K562 (cell line): Measurements from ENCODE around the gene KCNJ15. TPM values are rescaled to one million over a fixed set of nuclear protein-coding genes. Genes with fewer than 3 reads are reported as not detected.

Experiments used
- CBFA2T3 ChIP-seq: fragments of 450-650 bp; IDR thresholded peaks from 2 replicates; pipeline ENCODE4 v1.6.1; 2017
- CBX1 ChIP-seq: sonication (generic); IDR thresholded peaks from 2 replicates; pipeline ENCODE4 v1.6.1; 2016; ENCODE audit warnings: antibody characterized with exemption, low read depth, mild to moderate bottlenecking
- CBX3 ChIP-seq, 2 experiments: IDR thresholded peaks; 1 replicate in 1 of 2; 2 replicates in 1 of 2; pipeline ENCODE4 v1.6.1; 2012; ENCODE audit warnings: inconsistent platforms in 2 of 2, low read length in 2 of 2, borderline replicate concordance in 1 of 2, control low read depth in 1 of 2
- CBX5 ChIP-seq: IDR thresholded peaks from 2 replicates; pipeline ENCODE4 v1.6.1; 2014; ENCODE audit warnings: low read depth, borderline replicate concordance
- CEBPG ChIP-seq, 3 experiments: fragments of 200-800 bp in 1 of 3; sonication (Bioruptor generic) in 1 of 3; sonication (generic) in 1 of 3; formaldehyde crosslinking in 1 of 3; IDR thresholded peaks in 2 of 3; conservative IDR thresholded peaks in 1 of 3; 2 replicates each; pipeline versions ENCODE4 v1.6.1 to v1.8.0; 2016 to 2022; ENCODE audit warnings: missing compliant biosample characterization in 2 of 3, missing genetic modification characterization in 2 of 3, mild to moderate bottlenecking in 1 of 3, missing genetic modification reagents in 1 of 3
- EHMT2 ChIP-seq: fragments of 450-650 bp; IDR thresholded peaks from 2 replicates; pipeline ENCODE4 v1.6.1; 2018; ENCODE audit warnings: antibody characterized with exemption
- ELF1 ChIP-seq: fragments of 200-800 bp; sonication (Bioruptor generic); IDR thresholded peaks from 2 replicates; pipeline ENCODE4 v1.6.1; 2016; ENCODE audit warnings: missing genetic modification characterization, missing compliant biosample characterization
- HLTF ChIP-seq: fragments of 450-650 bp; IDR thresholded peaks from 2 replicates; pipeline ENCODE4 v1.6.1; 2016
- JUNB ChIP-seq: fragments of 450-650 bp; formaldehyde crosslinking; conservative IDR thresholded peaks from 2 replicates; pipeline ENCODE4 v1.4.0; 2020; ENCODE audit warnings: mild to moderate bottlenecking
- NFIC ChIP-seq: fragments of 450-650 bp; IDR thresholded peaks from 2 replicates; pipeline ENCODE4 v1.6.1; 2017; ENCODE audit warnings: mild to moderate bottlenecking, inconsistent platforms
- RCOR1 ChIP-seq, 2 experiments: IDR thresholded peaks; 2 replicates each; pipeline ENCODE4 v1.6.1; 2012; ENCODE audit warnings: low read depth in 2 of 2, low read length in 2 of 2, borderline replicate concordance in 1 of 2, improper control_type of control experiment in 1 of 2
- TCF15 ChIP-seq: fragments of 250-450 bp; sonication (Bioruptor Pico); IDR thresholded peaks from 2 replicates; pipeline ENCODE4 v1.8.0; 2022; ENCODE audit warnings: moderate library complexity, mild to moderate bottlenecking, inconsistent platforms
- TCF3 ChIP-seq: sonication (generic); formaldehyde crosslinking; IDR thresholded peaks from 2 replicates; pipeline ENCODE4 v1.4.0; 2020; ENCODE audit warnings: mild to moderate bottlenecking, missing genetic modification reagents
- TRIM24 ChIP-seq, 2 experiments: fragments of 450-650 bp; IDR thresholded peaks; 2 replicates each; pipeline ENCODE4 v1.6.1; 2016
- ZBTB7A ChIP-seq: IDR thresholded peaks from 2 replicates; pipeline ENCODE4 v1.6.1; 2011; ENCODE audit warnings: low read depth, mild to moderate bottlenecking, low read length, moderate library complexity, borderline replicate concordance; ENCODE audit not compliant: control insufficient read depth
- ZEB2 ChIP-seq: fragments of 450-650 bp; IDR thresholded peaks from 2 replicates; pipeline ENCODE4 v1.6.1; 2016
- ZNF445 ChIP-seq: fragments of 250-450 bp; sonication (Bioruptor Pico); IDR thresholded peaks from 2 replicates; pipeline ENCODE4 v1.4.0; 2020; ENCODE audit warnings: low read depth, mild to moderate bottlenecking, moderate library complexity
- ZNF830 ChIP-seq: fragments of 250-450 bp; sonication (Bioruptor Pico); IDR thresholded peaks from 2 replicates; pipeline ENCODE4 v1.5.0; 2021; ENCODE audit warnings: mild to moderate bottlenecking
- polyA plus RNA-seq, 8 experiments: library from polyadenylated mRNA; depleted of rRNA in 4 of 8; stranded (reverse) in 5 of 8; unstranded in 3 of 8; fragments of >200 nt; fragmentation: Nextera tagmentation in 2 of 8; fragmentation: Illumina TruSeq in 1 of 8; extraction: Ambion mirVana in 2 of 8; extraction: Trizol in 1 of 8; gene quantifications; 2 replicates each; pipeline versions ENCODE4 v1.2.1 to v1.2.3, GENCODE V29; 2011 to 2014; ENCODE audit warnings: inconsistent platforms in 1 of 8, missing spikeins in 1 of 8
- total RNA-seq, 7 experiments: library from RNA; depleted of rRNA in 6 of 7; stranded (reverse); fragments of >200 nt in 6 of 7; fragmentation: Illumina TruSeq in 2 of 7; extraction: Trizol in 2 of 7; gene quantifications; 2 replicates each; pipeline versions ENCODE4 v1.2.1 to v1.2.3, GENCODE V29; 2011 to 2021; ENCODE audit warnings: low replicate concordance in 1 of 7
- TF ChIP-seq, protein P1 (sequence below): fragments of 250-450 bp; sonication (Bioruptor Pico); IDR thresholded peaks from 2 replicates; pipeline ENCODE4 v1.5.1; 2021; ENCODE audit warnings: mild to moderate bottlenecking

KCNJ15 gene
- total and polyA plus RNA-seq, 9 of the 15 experiments (the other 6 are each of a cell fraction or from before 2014, with no cell fraction given): 0.20 to 3.0 (median 0.72) TPM; not detected in 1

DNA sequence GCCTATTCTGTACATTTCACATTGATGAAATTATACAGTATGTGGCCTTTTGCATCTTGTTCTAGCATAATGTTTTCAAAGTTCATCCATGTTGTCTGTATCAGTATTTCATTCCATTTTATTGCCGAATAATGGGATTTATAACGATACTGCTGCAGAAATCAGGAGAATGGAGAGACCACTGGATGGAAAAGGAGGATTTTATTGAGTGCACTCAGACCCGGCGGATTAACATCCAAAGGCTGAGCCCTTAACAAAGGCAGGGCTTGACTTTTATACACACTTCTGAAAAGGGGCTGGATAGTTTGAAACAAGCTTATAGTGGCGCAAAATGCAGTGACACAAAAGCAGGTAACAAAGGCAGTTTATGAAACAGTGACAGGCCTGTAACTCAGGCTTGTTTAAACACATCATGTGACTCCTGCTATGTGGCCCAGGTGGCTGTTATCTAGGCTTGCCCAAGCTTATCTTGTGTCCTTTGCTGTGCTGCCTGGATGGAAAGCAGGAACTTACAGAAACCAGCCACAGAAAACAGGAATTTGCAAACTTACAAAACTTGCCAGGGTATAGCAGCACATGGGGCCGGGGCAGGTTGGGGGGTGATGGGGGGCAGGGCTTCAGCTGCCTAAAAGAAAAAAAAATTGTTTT is 32.8 kb upstream of the KCNJ15 start (continued):
- no peak for TF ChIP-seq ZBTB7A
- 0 out of 2 replicates have a peak, but pooled peaks have one; percentile 8 for TF ChIP-seq JUNB (CRISPR knock-in tag)
- no peak for TF ChIP-seq NFIC
- peak; percentile 95; the same call in 1 of the 2 replicates for TF ChIP-seq CBX1
- TF ChIP-seq ZNF830 (CRISPR knock-in tag): no peak
- 0 out of 2 replicates have a peak, but pooled peaks have one; percentile 48 for TF ChIP-seq EHMT2
- TF ChIP-seq TCF3 (CRISPR knock-in tag): peak; percentile 18; the same call in 1 of the 2 replicates
- peak; percentile 97 to 98 for TF ChIP-seq CBX3 (IDR thresholded peaks at IDR 0.05; ENCODE audit: borderline replicate concordance in 1 of 2, low read length in 2 of 2)
- peak; percentile 99 for TF ChIP-seq CBX5
- TF ChIP-seq ZNF445 (CRISPR knock-in tag): 0 out of 2 replicates have a peak, but pooled peaks have one; percentile 31
- 0 out of 2 replicates have a peak, but pooled peaks have one; percentile 34 for TF ChIP-seq CBFA2T3
- no peak for TF ChIP-seq ELF1 (tag)
- 0 out of 4 replicates have a peak, but pooled peaks of 1 of the 2 experiments have one; percentile 17 for TF ChIP-seq RCOR1 (IDR thresholded peaks at IDR 0.05; ENCODE audit: borderline replicate concordance in 1 of 2, low read depth in 2 of 2, low read length in 2 of 2)
- no peak for TF ChIP-seq CEBPG (CRISPR knock-in tag; IDR thresholded peaks at IDR 0.05)
- TF ChIP-seq CEBPG (tag; conservative IDR thresholded peaks at IDR 0.05 in 1 of 2, IDR thresholded peaks at IDR 0.05 in 1 of 2): no peak
- TF ChIP-seq TRIM24 (IDR thresholded peaks at IDR 0.05): peak in 1 of 2 experiments; percentile 82; a peak in 3 of 4 replicates
- TF ChIP-seq TCF15 (CRISPR knock-in tag): peak; percentile 67; the same call in 1 of the 2 replicates
- peak; percentile 84; the same call in 1 of the 2 replicates for TF ChIP-seq HLTF
- TF ChIP-seq ZEB2: peak; percentile 56; the same call in 1 of the 2 replicates
- TF ChIP-seq, protein P1, sequence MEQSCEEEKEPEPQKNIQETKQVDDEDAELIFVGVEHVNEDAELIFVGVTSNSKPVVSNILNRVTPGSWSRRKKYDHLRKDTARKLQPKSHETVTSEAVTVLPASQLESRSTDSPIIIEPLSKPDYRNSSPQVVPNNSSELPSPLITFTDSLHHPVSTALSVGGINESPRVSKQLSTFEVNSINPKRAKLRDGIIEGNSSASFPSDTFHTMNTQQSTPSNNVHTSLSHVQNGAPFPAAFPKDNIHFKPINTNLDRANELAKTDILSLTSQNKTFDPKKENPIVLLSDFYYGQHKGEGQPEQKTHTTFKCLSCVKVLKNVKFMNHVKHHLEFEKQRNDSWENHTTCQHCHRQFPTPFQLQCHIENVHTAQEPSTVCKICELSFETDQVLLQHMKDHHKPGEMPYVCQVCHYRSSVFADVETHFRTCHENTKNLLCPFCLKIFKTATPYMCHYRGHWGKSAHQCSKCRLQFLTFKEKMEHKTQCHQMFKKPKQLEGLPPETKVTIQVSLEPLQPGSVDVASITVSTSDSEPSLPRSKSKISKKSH (CRISPR knock-in tag): peak; percentile 98
